ENCODE measurements around the gene UFC1. TPM values are rescaled to one million over a fixed set of nuclear protein-coding genes. Genes with fewer than 3 reads are reported as not detected.

UFC1 gene
- total and polyA plus RNA-seq, 2 of the 13 experiments (the other 11 are each of a cell fraction or from before 2014, with no cell fraction given), result 72.8 to 85.2 TPM

DNA sequence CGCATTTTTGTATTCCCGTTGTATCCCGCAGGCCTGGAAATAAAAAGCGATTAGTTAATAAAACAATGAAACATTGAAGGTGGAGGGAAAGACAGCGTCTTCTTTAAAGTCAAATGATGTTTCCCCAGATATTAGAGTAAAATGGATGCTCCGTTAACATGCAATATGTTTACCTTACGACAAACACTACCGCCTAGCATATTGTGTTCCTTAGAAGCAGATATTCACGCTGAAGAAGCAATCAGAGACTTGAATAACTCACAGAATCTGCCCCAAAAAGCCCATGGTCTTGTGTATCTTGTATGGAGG lies 24.1 kb downstream of the UFC1 start:
- Histone ChIP-seq H3K9me3 (ENCODE audit: low read length) (no peaks in the 10 kb centered on the region), H3K4me2 (ENCODE audit: low read depth, low read length) (peak overlapping the region; percentile 97), H3K4me1 (ENCODE audit: insufficient read depth, low read length) (peaks cover 19% of the 10 kb centered on the region), H4K20me1 (ENCODE audit: insufficient read depth, low read length) (no peaks in the 10 kb centered on the region), H3K9ac (ENCODE audit: insufficient read depth, low read depth, low read length) (peak overlapping the region; percentile 84), H3K79me2 (ENCODE audit: insufficient read depth, low read length) (peaks cover 10% of the 10 kb centered on the region), H3K27me3 (ENCODE audit: control insufficient read depth in 1 of 2, insufficient read depth in 2 of 2, low read length in 2 of 2) (no peaks in the 10 kb centered on the region; a peak in 1 of 5 replicates), H3K27ac (ENCODE audit: extremely low read length, insufficient read depth, low read length) (peak overlapping the region; percentile 79), H3K36me3 (replicated peaks in 1 of 2; ENCODE audit: control insufficient read depth in 1 of 2, insufficient read depth in 2 of 2, low read length in 2 of 2) (peaks cover 4 to 20% of the 10 kb centered on the region in 2 experiments), H3K4me3 (replicated peaks in 1 of 3; ENCODE audit: insufficient read depth in 1 of 3, low read depth in 2 of 3, low read length in 3 of 3) (peak overlapping the region; percentile 83 to 92 (median 83)), H2AFZ (ENCODE audit: low read length) (peak overlapping the region; percentile 94)
- ChIA-PET POLR2A (interaction anchor here (0.6 to 2.1 kb wide), 4 partner anchors 12 to 136 kb away, joined by 3 to 27 read pairs (median 4); partner anchors contain the start of genes NDUFS2, PPOX, SDHC and USF1), CTCF (ENCODE audit: low intra/inter-chr PET ratio, low total read pairs) (interaction anchor here (1.5 kb wide), 1 partner anchor 11 kb away, joined by 4 read pairs; the partner anchor contains the start of gene PPOX)
- ATAC-seq, result peak; percentile 9
- no peak for TF ChIP-seq MIER3 (CRISPR knock-in tag; IDR thresholded peaks at IDR 0.05; ENCODE audit: borderline replicate concordance)
- no peak for TF ChIP-seq ELF1 (CRISPR knock-in tag; IDR thresholded peaks at IDR 0.05)
- TF ChIP-seq, protein P1, sequence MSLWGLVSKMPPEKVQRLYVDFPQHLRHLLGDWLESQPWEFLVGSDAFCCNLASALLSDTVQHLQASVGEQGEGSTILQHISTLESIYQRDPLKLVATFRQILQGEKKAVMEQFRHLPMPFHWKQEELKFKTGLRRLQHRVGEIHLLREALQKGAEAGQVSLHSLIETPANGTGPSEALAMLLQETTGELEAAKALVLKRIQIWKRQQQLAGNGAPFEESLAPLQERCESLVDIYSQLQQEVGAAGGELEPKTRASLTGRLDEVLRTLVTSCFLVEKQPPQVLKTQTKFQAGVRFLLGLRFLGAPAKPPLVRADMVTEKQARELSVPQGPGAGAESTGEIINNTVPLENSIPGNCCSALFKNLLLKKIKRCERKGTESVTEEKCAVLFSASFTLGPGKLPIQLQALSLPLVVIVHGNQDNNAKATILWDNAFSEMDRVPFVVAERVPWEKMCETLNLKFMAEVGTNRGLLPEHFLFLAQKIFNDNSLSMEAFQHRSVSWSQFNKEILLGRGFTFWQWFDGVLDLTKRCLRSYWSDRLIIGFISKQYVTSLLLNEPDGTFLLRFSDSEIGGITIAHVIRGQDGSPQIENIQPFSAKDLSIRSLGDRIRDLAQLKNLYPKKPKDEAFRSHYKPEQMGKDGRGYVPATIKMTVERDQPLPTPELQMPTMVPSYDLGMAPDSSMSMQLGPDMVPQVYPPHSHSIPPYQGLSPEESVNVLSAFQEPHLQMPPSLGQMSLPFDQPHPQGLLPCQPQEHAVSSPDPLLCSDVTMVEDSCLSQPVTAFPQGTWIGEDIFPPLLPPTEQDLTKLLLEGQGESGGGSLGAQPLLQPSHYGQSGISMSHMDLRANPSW (CRISPR knock-in tag; IDR thresholded peaks at IDR 0.05; ENCODE audit: borderline replicate concordance), result 0 out of 2 replicates have a peak, but pooled peaks have one; percentile 3
- TF ChIP-seq NAIF1 (CRISPR knock-in tag; IDR thresholded peaks at IDR 0.05; ENCODE audit: borderline replicate concordance), result peak; percentile 48; the same call in 1 of the 2 replicates
- TF ChIP-seq MYC (CRISPR knock-in tag; IDR thresholded peaks at IDR 0.05; ENCODE audit: borderline replicate concordance), result no peak
- TF ChIP-seq, protein P2, sequence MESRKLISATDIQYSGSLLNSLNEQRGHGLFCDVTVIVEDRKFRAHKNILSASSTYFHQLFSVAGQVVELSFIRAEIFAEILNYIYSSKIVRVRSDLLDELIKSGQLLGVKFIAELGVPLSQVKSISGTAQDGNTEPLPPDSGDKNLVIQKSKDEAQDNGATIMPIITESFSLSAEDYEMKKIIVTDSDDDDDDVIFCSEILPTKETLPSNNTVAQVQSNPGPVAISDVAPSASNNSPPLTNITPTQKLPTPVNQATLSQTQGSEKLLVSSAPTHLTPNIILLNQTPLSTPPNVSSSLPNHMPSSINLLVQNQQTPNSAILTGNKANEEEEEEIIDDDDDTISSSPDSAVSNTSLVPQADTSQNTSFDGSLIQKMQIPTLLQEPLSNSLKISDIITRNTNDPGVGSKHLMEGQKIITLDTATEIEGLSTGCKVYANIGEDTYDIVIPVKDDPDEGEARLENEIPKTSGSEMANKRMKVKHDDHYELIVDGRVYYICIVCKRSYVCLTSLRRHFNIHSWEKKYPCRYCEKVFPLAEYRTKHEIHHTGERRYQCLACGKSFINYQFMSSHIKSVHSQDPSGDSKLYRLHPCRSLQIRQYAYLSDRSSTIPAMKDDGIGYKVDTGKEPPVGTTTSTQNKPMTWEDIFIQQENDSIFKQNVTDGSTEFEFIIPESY (CRISPR knock-in tag; IDR thresholded peaks at IDR 0.05), result no peak
- peak; percentile 16; the same call in 1 of the 2 replicates for TF ChIP-seq PAWR (CRISPR knock-in tag; IDR thresholded peaks at IDR 0.05; ENCODE audit: borderline replicate concordance)
- TF ChIP-seq, protein P3, sequence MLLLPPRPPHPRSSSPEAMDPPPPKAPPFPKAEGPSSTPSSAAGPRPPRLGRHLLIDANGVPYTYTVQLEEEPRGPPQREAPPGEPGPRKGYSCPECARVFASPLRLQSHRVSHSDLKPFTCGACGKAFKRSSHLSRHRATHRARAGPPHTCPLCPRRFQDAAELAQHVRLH (CRISPR knock-in tag; IDR thresholded peaks at IDR 0.05; ENCODE audit: borderline replicate concordance, low read depth), result no peak
- no peak for TF ChIP-seq CREB1 (IDR thresholded peaks at IDR 0.05)
- 0 out of 2 replicates have a peak, but pooled peaks have one; percentile 1 for TF ChIP-seq CREB1 (CRISPR knock-in tag; IDR thresholded peaks at IDR 0.05)
- TF ChIP-seq ZNF768 (CRISPR knock-in tag; IDR thresholded peaks at IDR 0.05), result no peak
- peak; percentile 53; the same call in 1 of the 2 replicates for TF ChIP-seq KDM5A (IDR thresholded peaks at IDR 0.05; ENCODE audit: borderline replicate concordance, low read length)
- no peak for TF ChIP-seq GABPA (IDR thresholded peaks at IDR 0.05; ENCODE audit: low read depth, low read length)
- TF ChIP-seq GABPA (CRISPR knock-in tag; IDR thresholded peaks at IDR 0.05; ENCODE audit: low read depth), result 0 out of 2 replicates have a peak, but pooled peaks have one; percentile 9
- 0 out of 2 replicates have a peak, but pooled peaks have one; percentile 0 for TF ChIP-seq ZNF761 (CRISPR knock-in tag; conservative IDR thresholded peaks at IDR 0.05)
- no peak for TF ChIP-seq ZNF101 (CRISPR knock-in tag; IDR thresholded peaks at IDR 0.05; ENCODE audit: borderline replicate concordance, low read depth)
- TF ChIP-seq SPEN (CRISPR knock-in tag; IDR thresholded peaks at IDR 0.05; ENCODE audit: low read depth), result no peak
- TF ChIP-seq, protein P4, sequence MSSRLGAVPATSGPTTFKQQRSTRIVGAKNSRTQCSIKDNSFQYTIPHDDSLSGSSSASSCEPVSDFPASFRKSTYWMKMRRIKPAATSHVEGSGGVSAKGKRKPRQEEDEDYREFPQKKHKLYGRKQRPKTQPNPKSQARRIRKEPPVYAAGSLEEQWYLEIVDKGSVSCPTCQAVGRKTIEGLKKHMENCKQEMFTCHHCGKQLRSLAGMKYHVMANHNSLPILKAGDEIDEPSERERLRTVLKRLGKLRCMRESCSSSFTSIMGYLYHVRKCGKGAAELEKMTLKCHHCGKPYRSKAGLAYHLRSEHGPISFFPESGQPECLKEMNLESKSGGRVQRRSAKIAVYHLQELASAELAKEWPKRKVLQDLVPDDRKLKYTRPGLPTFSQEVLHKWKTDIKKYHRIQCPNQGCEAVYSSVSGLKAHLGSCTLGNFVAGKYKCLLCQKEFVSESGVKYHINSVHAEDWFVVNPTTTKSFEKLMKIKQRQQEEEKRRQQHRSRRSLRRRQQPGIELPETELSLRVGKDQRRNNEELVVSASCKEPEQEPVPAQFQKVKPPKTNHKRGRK (CRISPR knock-in tag; IDR thresholded peaks at IDR 0.05), result peak; percentile 68; the same call in 1 of the 2 replicates
- no peak for TF ChIP-seq ZNF674 (CRISPR knock-in tag; IDR thresholded peaks at IDR 0.05; ENCODE audit: low read depth)
- intact Hi-C loops (cut with micrococcal nuclease; ENCODE audit: unreplicated experiment), result no loop called here
- under 1% methylated on average over 9 of the region's 9 CpGs for WGBS (ENCODE audit: low lambda C conversion rate)
- no TSS peak for BruUV-seq (replicated peaks)
- in situ Hi-C loops (cut with HindIII; ENCODE audit: extremely low pct_ligation_motif_present, low pct_unique_long_range_greater_than_20kb), result no loop called here
- no peak for DNase-seq (ENCODE audit: low spot score)
- no peak for FAIRE-seq

Measured in HepG2 (cell line).